ENCODE data around the gene ZNHIT3.
"Not testable (repeated sequence)": the region's sequence is repeated elsewhere in the genome, so short reads cannot be mapped to it uniquely, and the experiment has no call there.

ZNHIT3 gene

GRCh38 chr17:36486204-36487194 is at the start of gene ZNHIT3:
ZNHIT3 (plus strand) TSS chr17:36486681; CDS start chr17:36486700, 19 bp downstream.
- H3K4me3 ChIP-seq (ENCODE audit: low read depth, low read length): peak within 1 kb of the TSS; percentile 88

- not testable (repeated sequence) for H3K4me3 ChIP-seq (ENCODE audit: low read depth, low read length)
These were observed 44.7 kb upstream of the ZNHIT3 start for GRCh38 chr17:36441792-36442191.

GRCh38 chr17:36443777-36444176 is 42.7 kb upstream of the ZNHIT3 start:
- no peak overlapping the region for H3K4me3 ChIP-seq (ENCODE audit: low read depth, low read length)

- not testable (repeated sequence) for H3K4me3 ChIP-seq (ENCODE audit: low read depth, low read length)
These were observed 36.5 kb upstream of the ZNHIT3 start for GRCh38 chr17:36449997-36450396.

- H3K4me3 ChIP-seq (ENCODE audit: low read depth, low read length): not testable (repeated sequence)
These were observed 33.6 kb upstream of the ZNHIT3 start for GRCh38 chr17:36452888-36453287.

- H3K4me3 ChIP-seq (ENCODE audit: low read depth, low read length): not testable (repeated sequence)
These were observed 28.8 kb upstream of the ZNHIT3 start for GRCh38 chr17:36457701-36458100.

GRCh38 chr17:36459045-36459444 is 27.4 kb upstream of the ZNHIT3 start:
- no peak overlapping the region for H3K4me3 ChIP-seq (ENCODE audit: low read depth, low read length)

GRCh38 chr17:36459601-36460000 is 26.9 kb upstream of the ZNHIT3 start:
- no peak overlapping the region for H3K4me3 ChIP-seq (ENCODE audit: low read depth, low read length)

GRCh38 chr17:36460265-36460937 is 26.1 kb upstream of the ZNHIT3 start:
- H3K4me3 ChIP-seq (ENCODE audit: low read depth, low read length): no peak overlapping the region

- H3K4me3 ChIP-seq (ENCODE audit: low read depth, low read length): no peak overlapping the region
These were observed 25.0 kb upstream of the ZNHIT3 start for GRCh38 chr17:36461330-36462110.

- H3K4me3 ChIP-seq (ENCODE audit: low read depth, low read length): no peak overlapping the region
These were observed 22.3 kb upstream of the ZNHIT3 start for GRCh38 chr17:36463916-36464764.

- H3K4me3 ChIP-seq (ENCODE audit: low read depth, low read length): no peak overlapping the region
These were observed 21.8 kb upstream of the ZNHIT3 start for GRCh38 chr17:36464765-36465088.

GRCh38 chr17:36468903-36469635 is 17.4 kb upstream of the ZNHIT3 start:
- H3K4me3 ChIP-seq (ENCODE audit: low read depth, low read length): no peak overlapping the region

- no peak overlapping the region for H3K4me3 ChIP-seq (ENCODE audit: low read depth, low read length)
These were observed 16.7 kb upstream of the ZNHIT3 start for GRCh38 chr17:36469733-36470132.

- H3K4me3 ChIP-seq (ENCODE audit: low read depth, low read length): no peak overlapping the region
These were observed 16.0 kb upstream of the ZNHIT3 start for GRCh38 chr17:36470499-36470898.

- H3K4me3 ChIP-seq (ENCODE audit: low read depth, low read length): no peak overlapping the region
These were observed 11.9 kb upstream of the ZNHIT3 start for GRCh38 chr17:36474571-36474970.

- H3K4me3 ChIP-seq (ENCODE audit: low read depth, low read length): no peak overlapping the region
These were observed 11.0 kb upstream of the ZNHIT3 start for GRCh38 chr17:36475346-36475970.

- no peak overlapping the region for H3K4me3 ChIP-seq (ENCODE audit: low read depth, low read length)
These were observed 4.7 kb upstream of the ZNHIT3 start for GRCh38 chr17:36481829-36482228.

Data from iPS-11a (cell line).